Measurements from ENCODE around the gene FKBP6. TPM values are rescaled to one million over a fixed set of nuclear protein-coding genes. Genes with fewer than 3 reads are reported as not detected.
"Not testable (repeated sequence)": the region's sequence is repeated elsewhere in the genome, so short reads cannot be mapped to it uniquely, and the experiment has no call there.

Gene FKBP6
- total RNA-seq, 1 experiment from 2014 or later = not detected

DNA sequence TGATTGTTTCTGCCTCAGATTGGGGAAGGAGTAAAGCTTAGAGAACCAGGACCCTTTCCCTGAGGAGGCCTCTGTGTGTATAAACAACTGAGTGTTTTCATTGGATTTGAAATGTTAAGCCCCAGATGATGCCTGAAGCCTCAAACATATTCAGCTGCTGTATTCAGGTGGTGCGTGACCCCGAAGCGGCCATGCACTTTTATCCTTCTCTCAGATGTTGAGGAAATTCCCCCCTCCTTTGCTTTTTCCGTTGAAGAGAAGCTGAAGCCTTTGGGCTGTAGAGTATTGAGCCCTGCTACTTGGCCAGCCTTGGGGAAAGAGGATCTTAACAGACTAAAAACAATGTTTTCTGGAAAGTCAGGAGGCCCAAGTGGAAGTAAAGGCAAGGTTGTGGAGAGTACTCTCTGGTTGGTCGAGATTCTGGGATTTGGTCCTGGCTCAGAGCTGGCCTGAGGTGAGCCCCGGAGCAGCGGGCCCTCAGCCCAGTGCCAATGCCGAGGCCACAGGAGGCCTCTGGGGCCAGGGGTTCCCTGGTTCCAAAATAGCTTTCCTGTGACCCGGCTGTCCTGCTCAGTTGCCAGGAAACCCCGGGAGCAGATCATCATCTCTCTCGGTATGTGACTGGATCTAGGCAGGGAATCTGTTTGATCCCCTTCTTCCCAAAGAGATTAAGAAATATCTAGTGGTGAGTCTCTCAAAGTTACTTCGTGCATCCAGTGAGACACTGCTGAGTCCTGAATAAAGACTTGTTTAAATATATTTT is 22.5 kb downstream of the FKBP6 start:
- no peak for DNase-seq (ENCODE audit: low read depth)
- in situ Hi-C loops (cut with HindIII; ENCODE audit: low pct_unique_long_range_greater_than_20kb, low sequenced_read_pairs) = no loop called here

DNA sequence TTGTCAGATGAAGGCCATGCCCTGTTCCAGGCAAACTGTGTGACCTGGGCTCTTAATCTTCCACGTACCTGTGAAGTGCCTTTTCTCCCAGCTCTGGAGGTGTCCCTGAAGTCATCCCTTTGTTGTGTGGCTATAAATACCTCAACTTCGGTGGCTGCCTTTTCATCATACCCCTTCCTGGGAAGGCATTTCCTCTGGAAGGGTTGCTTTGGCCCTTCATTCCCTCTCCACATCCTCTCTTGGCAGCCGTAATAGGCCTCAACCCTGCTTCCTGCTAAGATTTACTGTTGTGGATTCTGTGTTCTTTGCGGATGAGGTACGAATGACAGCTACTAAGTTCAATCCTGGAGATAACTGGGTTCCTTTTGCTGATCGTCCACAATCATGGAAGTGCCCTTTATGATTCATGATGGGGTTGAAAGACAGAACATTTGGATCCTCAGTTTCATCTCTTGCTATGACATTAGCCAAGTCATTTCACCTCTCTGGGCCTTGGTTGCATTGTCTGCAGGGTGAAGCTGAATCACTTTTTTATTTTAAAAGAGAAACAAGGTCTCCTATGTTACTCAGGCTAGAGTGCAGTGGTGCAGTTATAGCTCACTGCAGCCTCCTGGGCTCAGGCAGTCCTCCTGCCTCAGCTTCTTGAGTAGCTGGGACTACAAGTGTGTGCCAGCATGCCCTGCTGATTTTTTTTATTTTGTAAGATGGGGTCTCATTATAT is 23.6 kb downstream of the FKBP6 start:
- DNase-seq (ENCODE audit: low read depth) = no peak
- in situ Hi-C loops (cut with HindIII; ENCODE audit: low pct_unique_long_range_greater_than_20kb, low sequenced_read_pairs) = no loop called here

DNA sequence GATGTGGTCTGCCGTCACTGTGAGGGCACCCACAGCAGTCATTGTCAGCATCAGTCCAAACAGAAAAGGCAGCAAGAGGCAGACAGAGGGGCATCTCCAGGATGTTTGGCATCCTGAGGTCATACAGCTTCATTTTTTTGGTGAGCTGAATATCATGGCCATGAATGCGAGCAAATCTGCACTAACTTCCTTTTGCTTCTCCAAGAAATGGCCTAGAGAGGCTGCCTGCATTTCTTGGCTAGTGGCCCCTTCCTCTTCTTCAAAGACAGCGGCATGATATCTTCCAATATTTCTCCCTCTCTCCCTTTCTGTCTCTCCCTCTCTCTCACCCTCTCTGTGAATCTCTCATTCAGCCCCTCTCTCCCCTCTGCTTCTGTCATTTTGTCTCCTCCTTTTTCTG is 24.8 kb downstream of the FKBP6 start:
- DNase-seq (ENCODE audit: low read depth) = no peak
- in situ Hi-C loops (cut with HindIII; ENCODE audit: low pct_unique_long_range_greater_than_20kb, low sequenced_read_pairs) = no loop called here

DNA sequence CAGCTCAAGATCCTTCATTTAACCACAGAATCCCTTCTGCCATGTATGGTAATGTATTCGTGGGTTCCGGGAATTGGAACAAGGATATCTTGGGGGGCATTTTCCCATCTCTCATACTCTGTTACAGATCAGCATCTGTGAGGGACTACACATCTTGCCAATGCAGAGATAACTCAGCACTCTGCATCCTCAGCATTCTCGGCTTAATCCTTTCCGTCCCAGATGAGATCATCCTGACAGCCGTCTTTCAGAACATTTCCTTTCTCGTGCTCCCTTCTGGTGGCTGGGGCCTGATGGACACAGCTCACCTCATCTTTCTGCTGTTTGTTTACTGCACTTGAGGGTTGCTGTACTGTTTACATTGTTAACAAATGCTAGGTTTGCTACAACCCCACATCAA is 25.3 kb downstream of the FKBP6 start:
- DNase-seq (ENCODE audit: low read depth) = no peak
- in situ Hi-C loops (cut with HindIII; ENCODE audit: low pct_unique_long_range_greater_than_20kb, low sequenced_read_pairs) = no loop called here

DNA sequence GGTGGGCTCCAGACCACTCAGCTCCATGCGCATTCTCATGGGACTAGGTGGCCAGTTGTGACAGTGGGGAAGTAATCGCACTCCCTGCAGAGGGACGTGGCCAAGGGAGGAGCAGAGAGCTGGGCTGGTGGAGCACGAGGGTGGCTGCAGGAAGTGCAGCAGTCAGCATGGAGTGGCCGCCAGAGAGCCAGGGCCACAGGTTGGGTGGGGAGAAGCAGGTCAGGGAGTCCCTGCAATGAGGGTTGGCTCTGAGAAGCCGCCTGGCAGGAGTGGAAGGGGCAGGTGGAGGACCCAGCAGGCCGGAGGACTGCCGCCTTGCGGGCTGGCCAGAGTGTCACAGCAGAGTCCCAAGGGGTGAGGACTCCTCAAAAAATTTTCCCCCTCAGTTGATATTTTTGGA is 26.2 kb downstream of the FKBP6 start:
- in situ Hi-C loops (cut with HindIII; ENCODE audit: low pct_unique_long_range_greater_than_20kb, low sequenced_read_pairs) = no loop called here
- DNase-seq (ENCODE audit: low read depth) = no peak

DNA sequence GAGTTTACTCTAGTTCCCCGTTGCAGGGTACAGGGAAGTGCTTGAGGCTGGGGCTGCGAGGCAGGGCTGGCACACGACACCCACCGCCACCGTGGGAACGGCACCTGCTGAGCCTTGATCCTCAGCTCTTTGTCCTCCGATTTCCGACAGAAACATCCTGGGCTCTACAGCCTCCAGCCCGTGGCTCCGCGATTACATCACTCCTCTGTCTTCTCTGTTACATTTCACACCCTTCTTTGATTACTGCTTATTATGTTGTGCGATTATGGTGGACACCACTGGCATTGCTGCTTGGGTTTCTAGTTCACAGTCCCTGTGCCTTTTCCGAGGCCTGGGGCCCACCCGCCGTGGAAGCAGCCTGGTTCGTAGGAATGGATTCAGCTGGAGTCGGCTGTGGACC is 26.9 kb downstream of the FKBP6 start:
- in situ Hi-C loops (cut with HindIII; ENCODE audit: low pct_unique_long_range_greater_than_20kb, low sequenced_read_pairs) = no loop called here
- no peak for DNase-seq (ENCODE audit: low read depth)

DNA sequence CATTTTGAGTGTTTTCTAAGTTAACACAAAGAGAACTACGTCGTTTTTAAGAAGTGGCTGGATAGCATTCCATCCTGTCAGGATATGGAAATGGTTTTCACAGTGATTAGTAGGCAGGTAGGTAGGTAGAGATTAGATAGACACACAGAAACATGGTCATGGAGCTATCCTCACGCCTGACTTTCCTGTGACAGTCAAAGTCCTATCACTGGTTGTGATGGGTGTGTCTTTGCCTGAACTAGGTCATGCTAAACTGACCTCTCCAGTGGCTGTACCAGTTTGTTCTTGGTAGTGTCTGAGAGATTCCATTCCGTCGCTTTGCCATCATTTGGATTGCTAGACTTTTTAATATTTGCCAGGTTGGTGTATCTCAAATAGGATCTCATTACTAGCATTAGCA is 28.2 kb downstream of the FKBP6 start:
- in situ Hi-C loops (cut with HindIII; ENCODE audit: low pct_unique_long_range_greater_than_20kb, low sequenced_read_pairs) = no loop called here
- no peak for DNase-seq (ENCODE audit: low read depth)

DNA sequence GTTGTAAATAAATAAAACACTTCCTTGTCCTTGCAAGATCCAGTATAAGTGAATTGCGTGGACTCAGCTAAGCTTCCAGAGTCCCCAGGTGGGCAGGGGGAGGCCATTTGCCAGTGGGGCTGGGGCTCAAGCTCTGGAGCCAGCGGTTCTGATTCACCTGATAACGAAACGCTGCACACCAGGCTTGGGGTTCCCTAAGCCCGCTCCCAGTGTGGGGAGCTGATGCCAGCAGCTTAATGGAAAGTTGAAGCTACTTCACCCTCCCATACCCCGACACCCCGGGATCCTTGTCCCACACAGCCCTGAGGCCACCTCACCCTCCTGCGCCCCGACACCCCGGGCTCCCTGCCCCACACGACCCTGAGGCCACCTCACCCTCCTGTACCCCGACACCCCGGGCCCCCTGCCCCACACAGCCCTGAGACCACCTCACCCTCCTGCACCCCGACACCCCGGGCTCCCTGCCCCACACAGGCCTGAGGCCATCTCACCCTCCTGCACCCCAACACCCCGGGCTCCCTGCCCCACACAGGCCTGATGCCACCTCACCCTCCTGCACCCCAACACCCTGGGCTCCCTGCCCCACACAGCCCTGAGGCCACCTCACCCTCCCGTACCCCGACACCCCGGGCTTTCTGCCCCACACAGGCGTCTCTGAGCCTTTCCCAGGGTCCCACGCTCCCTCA is 30.8 kb downstream of the FKBP6 start:
- DNase-seq (ENCODE audit: low read depth) = no peak
- in situ Hi-C loops (cut with HindIII; ENCODE audit: low pct_unique_long_range_greater_than_20kb, low sequenced_read_pairs) = no loop called here

DNA sequence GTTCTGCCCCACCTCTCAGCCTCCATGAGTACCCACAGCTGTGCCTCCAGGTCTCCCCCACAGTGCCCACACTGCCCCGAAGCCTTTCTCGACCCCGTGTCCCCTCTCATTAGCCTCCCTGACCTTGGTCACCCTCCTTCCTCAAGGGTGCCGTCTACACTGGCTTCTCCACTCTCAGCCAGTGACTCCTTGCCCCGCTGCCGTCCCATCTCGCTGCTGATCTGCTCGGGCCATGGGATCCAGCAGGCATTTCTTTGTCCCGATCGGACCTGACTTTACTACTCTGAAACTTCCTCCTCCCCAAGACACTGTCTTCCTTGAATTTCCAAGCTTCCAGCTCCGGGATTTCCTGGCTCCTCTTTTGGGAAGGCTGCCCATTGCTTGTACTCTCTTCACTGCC is 31.3 kb downstream of the FKBP6 start:
- in situ Hi-C loops (cut with HindIII; ENCODE audit: low pct_unique_long_range_greater_than_20kb, low sequenced_read_pairs) = no loop called here
- DNase-seq (ENCODE audit: low read depth) = no peak

DNA sequence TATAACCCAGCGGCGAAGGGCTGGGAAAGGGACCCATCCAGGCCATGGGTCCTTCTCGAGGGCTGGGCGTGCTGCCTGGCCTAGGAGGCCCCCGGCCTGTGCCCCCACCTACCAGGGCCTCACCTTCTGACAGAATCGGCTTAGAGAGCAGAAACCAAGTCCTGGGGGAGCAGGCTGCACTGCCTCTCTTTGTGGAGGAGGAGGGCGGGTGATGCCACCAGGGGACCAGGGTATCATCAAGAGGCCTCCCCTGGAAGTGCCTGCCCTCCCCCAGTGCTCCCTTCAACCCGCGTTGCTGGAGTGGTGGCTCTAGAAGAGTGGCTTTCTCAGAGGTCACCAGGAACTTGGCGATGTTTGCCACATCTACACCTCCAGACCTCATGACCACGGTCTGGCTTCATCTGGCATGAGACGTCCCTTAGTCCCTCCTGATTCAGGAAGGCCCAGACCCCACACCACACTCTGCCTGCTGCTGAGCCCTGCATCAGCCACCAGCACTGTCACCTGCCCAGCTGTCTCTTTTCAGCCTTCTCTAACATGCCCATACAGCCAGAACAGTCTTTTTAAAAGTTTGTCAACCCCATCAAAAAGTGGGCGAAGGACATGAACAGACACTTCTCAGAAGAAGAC is 31.9 kb downstream of the FKBP6 start:
- no peak for DNase-seq (ENCODE audit: low read depth)
- in situ Hi-C loops (cut with HindIII; ENCODE audit: low pct_unique_long_range_greater_than_20kb, low sequenced_read_pairs) = no loop called here

DNA sequence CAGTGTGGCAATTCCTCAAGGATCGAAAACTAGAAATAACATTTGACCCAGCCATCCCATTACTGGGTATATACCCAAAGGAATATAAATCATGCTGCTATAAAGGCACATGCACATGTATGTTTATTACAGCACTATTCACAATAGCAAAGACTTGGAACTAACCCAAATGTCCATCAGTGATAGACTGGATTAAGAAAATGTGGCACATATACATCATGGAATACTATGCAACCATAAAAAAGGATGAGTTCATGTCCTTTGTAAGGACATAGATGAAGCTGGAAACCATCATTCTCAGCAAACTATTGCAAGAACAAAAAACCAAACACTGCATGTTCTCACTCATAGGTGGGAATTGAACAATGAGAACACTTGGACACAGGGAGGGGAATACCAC is 32.6 kb downstream of the FKBP6 start:
- in situ Hi-C loops (cut with HindIII; ENCODE audit: low pct_unique_long_range_greater_than_20kb, low sequenced_read_pairs); DNase-seq (ENCODE audit: low read depth): not testable (repeated sequence)

DNA sequence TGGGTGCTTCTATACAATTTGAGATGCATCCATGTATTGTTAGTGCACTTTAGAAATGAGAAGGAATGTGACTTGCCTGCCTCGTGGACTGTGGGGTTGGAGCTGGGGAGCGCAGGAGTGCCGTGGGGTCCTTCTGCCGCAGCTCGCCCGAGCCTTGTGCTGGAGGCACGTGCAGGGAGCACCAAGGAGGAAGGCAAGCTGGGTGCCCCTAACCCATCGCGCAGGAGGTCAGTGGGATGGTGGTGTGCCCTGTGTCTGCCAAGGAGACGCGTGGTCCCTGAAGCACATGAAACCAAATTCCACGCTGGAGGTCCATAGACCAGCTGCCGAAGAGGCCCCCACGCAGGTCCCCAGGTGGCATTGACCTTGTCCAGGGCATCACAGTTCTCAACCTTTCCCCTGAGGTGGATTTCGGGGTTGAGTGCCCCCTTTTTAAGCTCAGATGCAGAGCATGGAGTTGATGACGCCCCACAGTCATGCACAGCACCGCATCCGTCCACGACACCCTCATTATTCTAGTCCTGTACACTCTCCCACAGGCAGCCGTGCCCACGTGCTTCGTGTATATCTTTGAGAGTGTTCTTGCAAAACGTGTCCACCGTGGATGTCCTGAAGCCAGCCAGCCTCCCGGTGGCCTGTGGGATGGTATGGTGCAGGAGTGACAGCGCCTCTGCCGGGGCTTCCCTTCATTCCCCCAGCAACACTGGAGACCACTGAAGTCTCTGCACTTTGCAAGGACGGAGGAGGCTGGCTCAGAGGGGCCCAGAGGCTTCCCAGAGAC is 35.5 kb downstream of the FKBP6 start:
- in situ Hi-C loops (cut with HindIII; ENCODE audit: low pct_unique_long_range_greater_than_20kb, low sequenced_read_pairs) = no loop called here

DNA sequence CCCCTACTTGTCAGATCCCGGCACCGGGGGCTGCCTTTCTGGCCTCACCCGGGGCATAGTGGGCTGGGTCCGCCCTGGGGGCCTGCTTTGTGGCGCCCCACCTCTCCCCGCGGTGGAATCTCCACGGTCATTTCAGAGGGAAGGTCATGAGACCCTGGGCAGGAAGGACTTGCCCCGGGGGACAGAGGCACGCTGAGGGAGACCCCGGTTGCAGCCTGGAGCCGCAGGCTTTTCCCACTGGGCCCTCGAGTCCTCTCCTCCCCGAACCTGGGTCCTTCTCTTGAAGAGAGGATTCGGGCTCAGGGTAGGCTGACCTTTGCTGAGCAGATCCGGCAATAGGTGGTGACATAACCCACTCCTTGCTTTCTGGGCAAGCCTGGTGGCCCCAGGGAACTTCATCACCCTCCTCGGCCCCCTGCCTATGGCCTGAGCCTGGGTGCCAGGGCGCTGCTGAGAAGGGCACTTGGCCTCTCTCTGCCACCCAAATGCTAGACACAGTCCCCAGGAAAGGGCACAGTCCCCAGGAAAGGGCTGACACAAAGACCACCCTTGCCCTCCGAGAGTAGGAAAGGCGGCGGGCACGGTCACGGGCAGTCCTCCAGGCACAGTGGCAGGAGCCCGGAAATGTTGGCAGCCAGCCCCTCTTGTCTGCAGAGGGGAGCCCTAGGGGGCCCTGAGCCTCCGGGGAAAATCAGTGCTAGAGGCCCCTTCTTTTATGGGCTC is 36.2 kb downstream of the FKBP6 start:
- in situ Hi-C loops (cut with HindIII; ENCODE audit: low pct_unique_long_range_greater_than_20kb, low sequenced_read_pairs) = no loop called here
- DNase-seq (ENCODE audit: low read depth) = no peak

More for the DNA sequence above, 35.5 kb downstream of the FKBP6 start:
- DNase-seq (ENCODE audit: low read depth) = no peak

DNA sequence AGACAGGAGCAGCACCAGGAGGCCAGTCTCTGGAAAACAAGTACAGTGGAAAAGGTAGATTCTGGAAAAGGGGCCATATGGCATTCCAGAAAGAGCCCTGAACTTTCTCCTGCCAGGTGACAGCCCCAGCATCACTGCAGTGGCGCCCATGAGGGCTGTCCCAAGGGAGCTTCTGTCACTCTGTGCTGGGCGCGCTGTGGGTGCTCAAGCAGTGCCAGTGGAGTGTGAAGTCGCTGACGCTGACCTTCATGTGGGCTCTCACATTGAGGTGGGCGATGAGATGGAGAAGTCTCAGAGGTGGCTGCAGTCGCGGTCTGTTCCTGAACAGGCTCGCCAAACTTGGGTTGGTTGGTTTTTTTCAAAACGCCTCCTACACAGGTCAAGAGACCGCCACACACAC is 38.2 kb downstream of the FKBP6 start:
- in situ Hi-C loops (cut with HindIII; ENCODE audit: low pct_unique_long_range_greater_than_20kb, low sequenced_read_pairs) = no loop called here
- no peak for DNase-seq (ENCODE audit: low read depth)

DNA sequence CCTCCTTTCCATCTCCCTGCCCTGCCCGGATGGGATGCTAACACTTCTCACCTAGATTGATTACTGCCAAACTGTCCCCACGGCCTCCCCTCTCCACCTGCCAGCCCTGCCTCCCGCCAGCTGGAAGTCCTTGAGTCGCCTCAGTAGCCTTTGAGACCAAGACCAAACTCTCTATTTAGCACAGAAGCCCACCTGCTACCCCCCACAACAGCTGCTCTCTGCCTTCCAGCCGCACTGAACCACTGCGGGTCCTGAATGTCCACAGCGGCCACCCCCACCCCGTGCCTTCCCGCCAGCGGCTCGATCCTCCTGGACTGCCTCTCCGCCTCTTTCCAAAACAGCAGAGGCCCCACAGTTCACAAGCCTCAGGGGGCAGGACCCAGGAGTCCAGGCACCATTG is 39.0 kb downstream of the FKBP6 start:
- in situ Hi-C loops (cut with HindIII; ENCODE audit: low pct_unique_long_range_greater_than_20kb, low sequenced_read_pairs) = no loop called here
- DNase-seq (ENCODE audit: low read depth) = no peak

DNA sequence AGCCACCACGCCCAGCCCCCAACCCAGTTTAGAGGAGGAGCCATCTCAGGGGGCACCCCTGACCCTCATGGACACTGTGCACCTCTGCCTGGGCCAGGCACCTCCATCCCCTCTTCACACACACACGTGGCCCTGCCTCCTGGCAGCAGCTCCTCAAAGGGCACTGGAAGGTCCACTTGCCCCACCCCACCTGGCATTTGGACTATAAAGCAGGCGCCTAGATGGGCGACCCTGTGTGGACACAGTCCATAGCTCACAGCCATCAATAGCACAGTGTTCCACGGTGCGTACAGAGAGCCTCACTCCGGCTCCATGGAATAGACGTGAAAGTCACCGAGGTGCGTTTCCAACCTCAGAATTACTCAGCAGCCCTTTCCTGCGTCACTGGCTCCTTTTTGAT is 41.0 kb downstream of the FKBP6 start:
- no peak for DNase-seq (ENCODE audit: low read depth)
- in situ Hi-C loops (cut with HindIII; ENCODE audit: low pct_unique_long_range_greater_than_20kb, low sequenced_read_pairs) = no loop called here

DNA sequence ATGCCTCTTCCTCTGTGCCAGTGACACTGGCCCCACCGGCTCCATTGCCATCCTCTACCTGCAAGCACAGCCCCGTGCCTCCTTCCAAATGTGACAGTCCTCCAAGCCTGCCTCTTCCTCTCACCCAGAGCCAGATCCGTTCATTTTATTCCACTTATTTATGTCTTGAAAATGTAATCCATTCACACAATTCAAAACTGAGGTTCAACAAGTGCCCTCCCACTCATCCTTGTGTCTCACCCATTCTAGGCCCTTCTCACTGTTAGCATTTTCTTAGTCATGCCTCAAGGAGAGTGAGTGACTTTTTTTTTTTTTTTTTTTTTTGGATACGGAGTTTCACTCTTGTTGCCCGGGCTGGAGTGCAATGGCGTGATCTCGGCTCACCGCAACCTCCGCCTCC is 41.7 kb downstream of the FKBP6 start:
- no peak for DNase-seq (ENCODE audit: low read depth)
- in situ Hi-C loops (cut with HindIII; ENCODE audit: low pct_unique_long_range_greater_than_20kb, low sequenced_read_pairs) = no loop called here

DNA sequence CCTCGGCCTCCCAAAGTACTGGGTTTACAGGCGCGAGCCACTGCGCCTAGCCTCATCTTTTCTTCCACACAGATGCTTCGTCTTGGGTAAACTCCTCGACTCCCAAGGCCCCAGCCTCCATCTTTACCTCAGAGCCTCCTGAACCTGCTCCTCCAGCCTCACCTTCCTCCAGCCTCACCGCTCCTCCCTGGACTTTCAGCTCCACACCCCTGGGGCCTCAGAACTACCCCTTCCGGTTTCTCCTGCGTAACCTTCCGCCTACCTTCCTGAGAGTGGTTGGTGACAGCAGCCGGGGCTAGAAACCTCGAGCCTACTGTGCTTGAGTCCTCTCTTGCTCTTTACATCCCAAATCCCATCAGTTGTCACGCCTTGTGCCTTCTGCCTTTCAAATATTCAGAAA is 45.8 kb downstream of the FKBP6 start:
- DNase-seq (ENCODE audit: low read depth) = no peak
- in situ Hi-C loops (cut with HindIII; ENCODE audit: low pct_unique_long_range_greater_than_20kb, low sequenced_read_pairs) = no loop called here

All from Caki2 (cell line).